ENCODE measurements around the gene KRTAP23-1.

Gene KRTAP23-1

GRCh38 chr21:30349572-30349971, 1.2 kb upstream of the KRTAP23-1 start:
- Histone ChIP-seq H3K27ac (no peak overlapping the region), H3K4me2 (no peak overlapping the region), H3K36me3 (ENCODE audit: insufficient read depth) (no peaks in the 10 kb centered on the region; the same call in 1 of the 2 replicates), H3K4me1 (ENCODE audit: low read depth, poor library complexity, severe bottlenecking) (no peaks in the 10 kb centered on the region), H3K4me3 (IDR thresholded peaks at IDR 0.05; ENCODE audit: insufficient read depth, low read depth, low read length) (no peak overlapping the region), H3K27me3 (ENCODE audit: insufficient read depth, low read depth) (no peaks in the 10 kb centered on the region), H3K9ac (no peak overlapping the region), H2AFZ (ENCODE audit: low read depth) (no peak overlapping the region), H3K79me2 (ENCODE audit: insufficient read depth, low read depth) (no peaks in the 10 kb centered on the region), H4K20me1 (ENCODE audit: insufficient read depth) (no peaks in the 10 kb centered on the region)
- TF ChIP-seq CTCF (conservative IDR thresholded peaks at IDR 0.05; ENCODE audit: low read depth, low read length) = no peak

GRCh38 chr21:30345014-30345413, 3.4 kb downstream of the KRTAP23-1 start:
- Histone ChIP-seq H3K79me2 (ENCODE audit: insufficient read depth, low read depth) (no peaks in the 10 kb centered on the region), H4K20me1 (ENCODE audit: insufficient read depth) (no peaks in the 10 kb centered on the region), H3K27me3 (ENCODE audit: insufficient read depth, low read depth) (no peaks in the 10 kb centered on the region), H3K4me2 (no peak overlapping the region), H3K36me3 (ENCODE audit: insufficient read depth) (no peaks in the 10 kb centered on the region), H3K9ac (no peak overlapping the region), H2AFZ (ENCODE audit: low read depth) (no peak overlapping the region), H3K4me3 (IDR thresholded peaks at IDR 0.05; ENCODE audit: insufficient read depth, low read depth, low read length) (no peak overlapping the region), H3K27ac (no peak overlapping the region), H3K4me1 (ENCODE audit: low read depth, poor library complexity, severe bottlenecking) (no peaks in the 10 kb centered on the region)
- no peak for TF ChIP-seq CTCF (conservative IDR thresholded peaks at IDR 0.05; ENCODE audit: low read depth, low read length)

- Histone ChIP-seq H3K79me2 (ENCODE audit: insufficient read depth, low read depth) (no peaks in the 10 kb centered on the region), H4K20me1 (ENCODE audit: insufficient read depth) (no peaks in the 10 kb centered on the region), H2AFZ (ENCODE audit: low read depth) (no peak overlapping the region), H3K36me3 (ENCODE audit: insufficient read depth) (no peaks in the 10 kb centered on the region), H3K4me3 (IDR thresholded peaks at IDR 0.05; ENCODE audit: insufficient read depth, low read depth, low read length) (no peak overlapping the region), H3K4me1 (ENCODE audit: low read depth, poor library complexity, severe bottlenecking) (no peaks in the 10 kb centered on the region), H3K27ac (no peak overlapping the region), H3K9ac (no peak overlapping the region), H3K4me2 (no peak overlapping the region), H3K27me3 (ENCODE audit: insufficient read depth, low read depth) (no peaks in the 10 kb centered on the region)
- TF ChIP-seq CTCF (conservative IDR thresholded peaks at IDR 0.05; ENCODE audit: low read depth, low read length) = peak; percentile 98
These were observed 7.5 kb downstream of the KRTAP23-1 start for GRCh38 chr21:30340714-30341573.

GRCh38 chr21:30338717-30339116, 9.7 kb downstream of the KRTAP23-1 start:
- TF ChIP-seq CTCF (conservative IDR thresholded peaks at IDR 0.05; ENCODE audit: low read depth, low read length) = no peak
- H3K9ac ChIP-seq = no peak overlapping the region
- H2AFZ ChIP-seq (ENCODE audit: low read depth) = no peak overlapping the region
- H3K4me3 ChIP-seq (IDR thresholded peaks at IDR 0.05; ENCODE audit: insufficient read depth, low read depth, low read length) = no peak overlapping the region
- no peaks in the 10 kb centered on the region for H3K27me3 ChIP-seq (ENCODE audit: insufficient read depth, low read depth)
- H3K4me2 ChIP-seq = no peak overlapping the region
- H3K36me3 ChIP-seq (ENCODE audit: insufficient read depth) = no peaks in the 10 kb centered on the region
- no peaks in the 10 kb centered on the region for H3K79me2 ChIP-seq (ENCODE audit: insufficient read depth, low read depth)
- H3K27ac ChIP-seq = no peak overlapping the region
- no peaks in the 10 kb centered on the region for H3K4me1 ChIP-seq (ENCODE audit: low read depth, poor library complexity, severe bottlenecking)
- no peaks in the 10 kb centered on the region for H4K20me1 ChIP-seq (ENCODE audit: insufficient read depth)
